Activated CD4-positive, alpha-beta T cell treated with anti-CD3 and anti-CD28 coated beads for 4 hours (primary cell): Measurements from ENCODE around the gene IL17REL.
A peak's percentile ranks its signal among the peaks of the same experiment; 100 is the strongest.

ENCODE experiments used
- DNase-seq, 2 donors: peaks; one replicate each; pipeline ENCODE4 v3.0.0-alpha.2; 2020

The IL17REL gene

GRCh38 chr22:49966041-49966773 lies 46.4 kb downstream of the IL17REL start:
- DNase-seq: peak; percentile 29 to 33

- peak; percentile 32 to 39 for DNase-seq
Measured at GRCh38 chr22:49965091-49966040, 47.2 kb downstream of the IL17REL start.

DNA sequence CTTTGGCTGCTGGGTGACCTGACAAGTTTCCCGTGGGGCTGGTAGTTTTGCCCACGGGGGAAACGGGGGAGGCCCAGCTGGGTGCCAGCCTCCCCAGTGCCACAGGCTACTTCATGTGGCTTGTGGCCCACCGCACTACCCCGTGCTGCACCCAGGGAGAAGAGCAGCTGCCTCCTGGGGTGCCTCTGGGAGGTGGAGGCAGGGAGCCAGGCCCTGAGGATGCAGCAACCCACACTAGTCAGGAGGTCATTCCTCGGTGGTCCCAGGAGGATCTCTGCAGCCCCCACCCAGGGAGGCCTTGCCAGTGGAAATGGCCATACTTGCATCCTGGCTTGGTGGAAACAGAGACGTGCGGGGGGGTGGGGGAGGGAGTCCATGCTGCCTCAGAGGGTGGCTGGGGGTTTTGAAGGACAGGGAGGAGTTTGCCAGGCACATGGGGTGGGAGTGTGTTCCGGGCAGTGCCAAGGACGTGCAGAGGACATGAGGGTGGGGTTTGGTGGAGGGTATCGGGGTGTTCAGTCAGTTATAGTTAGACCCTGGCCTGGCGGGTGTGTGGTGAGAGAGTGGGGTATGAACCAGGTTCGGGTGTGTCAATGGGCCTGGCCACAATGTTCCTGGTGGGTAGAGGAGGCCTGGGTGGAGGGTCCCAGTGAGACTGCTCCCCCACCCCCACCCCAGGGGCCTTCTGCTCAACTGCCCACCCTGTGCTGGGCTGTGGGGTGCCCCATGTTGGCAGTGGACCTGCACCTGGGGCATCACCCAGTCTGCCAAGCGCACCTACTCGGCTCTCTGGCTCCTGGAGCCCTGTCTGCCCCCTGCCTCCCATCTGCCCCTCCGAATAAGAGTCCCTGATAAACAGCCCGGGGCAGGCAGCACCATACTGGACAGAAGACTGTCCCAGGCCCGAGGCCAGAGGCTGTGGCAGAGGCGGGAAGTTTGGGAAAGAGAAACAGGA lies 48.2 kb downstream of the IL17REL start:
- peak; percentile 26 to 35 for DNase-seq

DNA sequence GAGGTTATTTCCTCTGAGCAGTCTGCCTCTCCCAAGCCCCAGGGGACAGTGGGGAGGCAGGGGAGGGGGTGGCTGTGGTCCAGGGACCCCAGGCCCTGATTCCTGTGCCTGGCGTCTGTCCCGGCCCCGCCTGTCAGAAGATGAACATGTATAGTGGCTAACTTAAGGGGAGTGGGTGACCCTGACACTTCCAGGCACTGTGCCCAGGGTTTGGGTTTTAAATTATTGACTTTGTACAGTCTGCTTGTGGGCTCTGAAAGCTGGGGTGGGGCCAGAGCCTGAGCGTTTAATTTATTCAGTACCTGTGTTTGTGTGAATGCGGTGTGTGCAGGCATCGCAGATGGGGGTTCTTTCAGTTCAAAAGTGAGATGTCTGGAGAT lies 48.9 kb downstream of the IL17REL start:
- DNase-seq: peak in 1 of 2 donors; percentile 24

- peak; percentile 18 to 33 for DNase-seq
Measured at GRCh38 chr22:49962751-49963646, 49.6 kb downstream of the IL17REL start.

DNA sequence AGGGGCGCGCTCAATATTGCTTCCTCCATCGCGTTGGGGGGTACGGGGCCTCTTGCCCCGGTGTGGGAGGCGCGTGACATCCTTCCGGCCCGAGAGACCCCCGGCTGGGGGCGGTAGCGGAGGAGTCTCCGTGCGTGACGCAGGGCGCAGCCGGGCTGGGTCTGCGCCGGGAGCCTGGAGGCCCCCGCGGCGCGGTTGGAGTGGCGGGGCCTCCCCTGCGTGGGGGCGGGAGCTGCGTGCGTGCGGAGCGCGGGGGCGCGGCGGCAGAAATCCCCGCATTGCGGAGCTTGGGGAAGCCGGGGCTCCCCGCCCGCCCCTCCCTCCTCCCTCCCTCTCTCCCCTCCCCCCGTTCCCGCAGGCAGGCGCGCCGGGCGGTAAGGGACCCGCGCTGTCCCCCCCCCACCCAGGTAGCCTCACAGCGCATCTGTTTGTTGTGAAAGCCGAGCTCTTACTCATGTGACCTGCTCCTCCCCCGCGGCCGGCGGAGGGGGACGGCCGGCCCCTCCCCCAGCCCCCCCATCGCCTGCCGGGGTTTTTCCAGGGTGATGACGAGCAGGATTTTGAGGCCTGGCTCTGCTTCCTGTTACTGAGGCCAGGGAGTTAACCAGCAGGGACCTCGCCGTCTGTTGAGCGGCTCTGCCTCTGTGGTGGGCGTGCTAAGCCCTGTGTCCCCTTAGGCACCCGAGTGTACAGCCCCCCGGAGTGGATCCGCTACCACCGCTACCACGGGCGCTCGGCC lies 50.4 kb downstream of the IL17REL start:
- peak; percentile 87 for DNase-seq

- no peak for DNase-seq
Measured at GRCh38 chr22:49961601-49962011, 51.0 kb downstream of the IL17REL start.

GRCh38 chr22:49961005-49961600 lies 51.5 kb downstream of the IL17REL start:
- peak in 1 of 2 donors; percentile 44 for DNase-seq

GRCh38 chr22:49960159-49961004 lies 52.2 kb downstream of the IL17REL start, which contains the start of gene PIM3:
TSS of gene PIM3 (plus strand) at chr22:49960772. CDS start at chr22:49960948, 176 bp downstream.
- peak; percentile 92 to 95 for DNase-seq

DNA sequence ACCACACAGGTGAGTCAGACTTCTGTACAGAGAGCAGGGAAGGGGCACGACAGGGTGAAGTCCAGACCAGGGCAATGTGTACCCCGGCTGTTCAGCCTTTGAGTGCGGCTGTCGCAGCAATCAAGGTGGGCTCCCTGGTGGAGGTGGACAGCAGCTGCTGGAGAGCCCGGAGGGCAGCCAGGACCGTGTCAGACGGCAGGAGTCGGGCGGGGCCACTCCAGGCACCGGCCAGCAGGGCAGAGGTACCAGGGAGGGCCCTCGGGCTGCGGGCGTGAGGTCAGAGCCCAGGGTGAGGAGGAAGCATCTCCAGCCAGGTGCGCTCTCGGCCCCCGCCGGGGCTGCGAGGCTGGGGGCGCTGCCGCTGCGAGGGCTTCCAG lies 52.8 kb downstream of the IL17REL start:
- DNase-seq: no peak

- no peak for DNase-seq
Measured at GRCh38 chr22:49958931-49959781, 53.4 kb downstream of the IL17REL start.

GRCh38 chr22:49958366-49958921 lies 54.1 kb downstream of the IL17REL start:
- DNase-seq: no peak

DNA sequence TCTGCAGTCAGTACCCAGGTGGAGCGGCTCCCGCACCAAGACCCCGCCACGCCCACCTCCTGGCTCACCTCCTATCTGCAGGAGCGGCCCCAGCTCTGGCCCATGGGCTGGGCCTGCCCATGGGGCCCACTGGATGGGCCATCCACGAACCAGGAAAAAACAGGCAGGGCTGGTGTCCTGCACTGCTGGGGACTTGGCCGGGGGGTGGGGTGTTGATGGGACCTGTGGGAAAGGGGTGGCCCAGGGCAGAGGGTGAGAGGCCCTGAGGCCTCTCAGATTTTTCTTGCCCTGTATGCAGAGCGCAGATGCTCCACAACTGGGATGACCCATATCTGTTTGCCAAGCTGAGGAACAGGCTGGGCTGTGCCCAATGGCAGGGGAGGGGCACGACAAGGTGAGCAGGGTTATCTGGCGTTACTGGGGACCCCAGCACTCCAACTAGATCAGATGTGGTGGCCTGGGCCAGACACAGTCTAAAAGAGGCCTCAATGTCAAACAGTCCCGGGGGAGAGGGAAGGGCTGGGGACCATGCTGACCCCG lies 54.7 kb downstream of the IL17REL start:
- no peak for DNase-seq

- no peak for DNase-seq
Measured at GRCh38 chr22:49956914-49957825, 55.4 kb downstream of the IL17REL start.

DNA sequence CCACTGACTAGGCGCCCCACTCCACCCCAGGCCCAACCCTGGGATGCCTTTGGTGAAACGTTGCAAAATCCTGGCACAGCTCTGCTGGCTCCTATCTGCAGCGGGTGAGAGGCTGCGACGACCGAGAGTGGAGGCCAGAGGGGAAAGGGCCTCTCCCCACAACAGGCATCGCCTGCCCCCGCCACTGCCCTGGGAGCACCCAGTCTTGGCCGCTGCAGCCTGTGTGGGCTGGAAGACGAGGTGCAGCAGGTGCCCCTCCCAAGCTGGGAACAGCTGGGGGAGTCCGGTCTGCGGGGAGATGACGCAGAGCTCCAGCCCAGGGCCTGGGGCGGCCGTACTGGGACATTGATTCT lies 56.2 kb downstream of the IL17REL start:
- DNase-seq: no peak

- no peak for DNase-seq
Measured at GRCh38 chr22:49955581-49956417, 56.8 kb downstream of the IL17REL start.
